Trophoblast cell (in vitro differentiated cells and primary cell): ENCODE results near the gene TSSK6.

Source experiments
- DNase-seq, 2 donors: peaks; one replicate each; pipeline ENCODE4 v3.0.0-alpha.2; 2016
- H2AFZ ChIP-seq: 2 replicates; pipeline ENCODE4 v1.6.1; 2013; ENCODE audit warnings: low read length, moderate library complexity, mild to moderate bottlenecking; ENCODE audit not compliant: insufficient read depth, poor library complexity
- H2AK5ac ChIP-seq: 2 replicates; pipeline ENCODE4 v1.6.1; 2013; ENCODE audit warnings: mild to moderate bottlenecking, low read length
- H2BK120ac ChIP-seq: 2 replicates; pipeline ENCODE4 v1.6.1; 2013; ENCODE audit warnings: low read length, mild to moderate bottlenecking, moderate library complexity; ENCODE audit not compliant: insufficient read depth, poor library complexity
- H2BK12ac ChIP-seq: 2 replicates; pipeline ENCODE4 v1.6.1; 2013; ENCODE audit warnings: mild to moderate bottlenecking, low read length, moderate library complexity
- H2BK5ac ChIP-seq: 2 replicates; pipeline ENCODE4 v1.6.1; 2013; ENCODE audit warnings: low read length, low read depth, moderate library complexity, mild to moderate bottlenecking; ENCODE audit not compliant: poor library complexity
- H3K14ac ChIP-seq: 2 replicates; pipeline ENCODE4 v1.6.1; 2013; ENCODE audit warnings: mild to moderate bottlenecking, low read length
- H3K18ac ChIP-seq: 2 replicates; pipeline ENCODE4 v1.6.1; 2013; ENCODE audit warnings: mild to moderate bottlenecking, low read length
- H3K23ac ChIP-seq: 2 replicates; pipeline ENCODE4 v1.6.1; 2013; ENCODE audit warnings: low read length
- H3K27ac ChIP-seq: 2 replicates; pipeline ENCODE4 v1.5.1; 2013; ENCODE audit warnings: low read depth, mild to moderate bottlenecking, inconsistent platforms, low read length, moderate library complexity
- H3K27me3 ChIP-seq: 2 replicates; pipeline ENCODE4 v1.6.1; 2013; ENCODE audit warnings: inconsistent platforms, mild to moderate bottlenecking, low read length, moderate library complexity; ENCODE audit not compliant: insufficient read depth
- H3K36me3 ChIP-seq, 2 experiments: 1 replicate in 1 of 2; 2 replicates in 1 of 2; pipeline ENCODE4 v1.6.1; 2013; ENCODE audit warnings: low read length in 2 of 2, mild to moderate bottlenecking in 2 of 2, moderate library complexity in 1 of 2; ENCODE audit not compliant: insufficient read depth in 2 of 2, control insufficient read depth in 1 of 2
- H3K4ac ChIP-seq: 2 replicates; pipeline ENCODE4 v1.6.1; 2013; ENCODE audit warnings: low read depth, mild to moderate bottlenecking, low read length, moderate library complexity
- H3K4me1 ChIP-seq, 2 experiments: 1 replicate in 1 of 2; 2 replicates in 1 of 2; pipeline ENCODE4 v1.6.1; 2013; ENCODE audit warnings: low read length in 2 of 2, mild to moderate bottlenecking in 2 of 2, moderate library complexity in 1 of 2; ENCODE audit not compliant: insufficient read depth in 2 of 2, control insufficient read depth in 1 of 2
- H3K4me2 ChIP-seq: 2 replicates; pipeline ENCODE4 v1.6.1; 2013; ENCODE audit warnings: inconsistent platforms, mild to moderate bottlenecking, low read length, moderate library complexity
- H3K4me3 ChIP-seq: 2 replicates; pipeline ENCODE4 v1.5.1; 2013; ENCODE audit warnings: mild to moderate bottlenecking, low read depth, low read length, inconsistent platforms
- H3K79me1 ChIP-seq: one replicate; pipeline ENCODE4 v1.6.1; 2013; ENCODE audit warnings: low read length
- H3K79me2 ChIP-seq: 2 replicates; pipeline ENCODE4 v1.6.1; 2013; ENCODE audit warnings: low read length, mild to moderate bottlenecking; ENCODE audit not compliant: control insufficient read depth, insufficient read depth, poor library complexity
- H3K9ac ChIP-seq: 2 replicates; pipeline ENCODE4 v1.6.1; 2013; ENCODE audit warnings: mild to moderate bottlenecking, low read length
- H3K9me3 ChIP-seq: 2 replicates; pipeline ENCODE4 v1.6.1; 2013; ENCODE audit warnings: low read depth, mild to moderate bottlenecking, control low read depth, inconsistent platforms, low read length; ENCODE audit not compliant: insufficient read depth
- H4K12ac ChIP-seq: 2 replicates; pipeline ENCODE4 v1.6.1; 2013; ENCODE audit warnings: low read depth, mild to moderate bottlenecking, low read length, moderate library complexity
- H4K8ac ChIP-seq: 2 replicates; pipeline ENCODE4 v1.6.1; 2013; ENCODE audit warnings: low read depth, mild to moderate bottlenecking, low read length, moderate library complexity
- H4K91ac ChIP-seq: one replicate; pipeline ENCODE4 v1.6.1; 2013; ENCODE audit warnings: low read depth, mild to moderate bottlenecking, low read length, moderate library complexity
- WGBS: extraction: QIAGEN DNeasy Blood & Tissue Kit; methylation state at CpG from one replicate; pipeline ENCODE4 v1.1.7; 2013; ENCODE audit warnings: missing lambda C conversion rate; ENCODE audit not compliant: insufficient read length, insufficient coverage; ENCODE audit errors: extremely low coverage; 5-methylcytosine and 5-hydroxymethylcytosine counted together

TSSK6 gene

DNA sequence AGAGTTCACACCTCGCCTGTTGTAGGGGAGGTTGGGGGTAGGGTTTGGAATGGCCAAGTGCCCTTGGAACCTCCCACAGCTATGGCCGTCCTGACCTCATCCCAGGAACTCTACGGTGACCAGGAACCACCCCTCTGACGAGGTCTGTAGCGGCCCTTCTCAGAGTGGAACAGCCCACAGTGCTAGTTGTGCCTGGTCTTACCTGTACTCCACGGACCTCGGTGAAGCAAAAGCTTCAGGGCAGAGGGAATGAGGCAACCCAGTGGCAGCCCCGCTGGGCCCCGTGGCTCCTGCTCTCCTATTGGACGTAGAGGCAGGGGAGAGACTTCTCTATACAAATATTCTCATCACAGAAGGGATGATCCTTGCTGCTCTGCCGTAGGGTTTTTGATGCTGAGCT, 7.1 kb downstream of the TSSK6 start:
- no peak overlapping the region for H4K8ac ChIP-seq
- no peak overlapping the region for H3K23ac ChIP-seq
- H3K9me3 ChIP-seq = no peaks in the 10 kb centered on the region
- no peaks in the 10 kb centered on the region for H3K27me3 ChIP-seq
- no peak overlapping the region for H3K4me3 ChIP-seq
- H2AFZ ChIP-seq = no peak overlapping the region
- H2AK5ac ChIP-seq = no peak overlapping the region
- no peak overlapping the region for H3K4me2 ChIP-seq
- H3K79me2 ChIP-seq = no peaks in the 10 kb centered on the region
- no peak overlapping the region for H3K18ac ChIP-seq
- no peak overlapping the region for H2BK5ac ChIP-seq
- no peaks in the 10 kb centered on the region for H3K4me1 ChIP-seq
- H4K12ac ChIP-seq = no peak overlapping the region
- H3K14ac ChIP-seq = no peak overlapping the region
- no peak overlapping the region for H3K4ac ChIP-seq
- H3K79me1 ChIP-seq = no peaks in the 10 kb centered on the region
- DNase-seq = no peak
- H3K27ac ChIP-seq = no peak overlapping the region
- peaks cover 44 to 46% of the 10 kb centered on the region in 2 experiments for H3K36me3 ChIP-seq
- no peak overlapping the region for H2BK12ac ChIP-seq
- no CpG with 5 or more reads among the region's 11 CpGs for WGBS
- no peak overlapping the region for H4K91ac ChIP-seq
- H2BK120ac ChIP-seq = no peak overlapping the region
- H3K9ac ChIP-seq = no peak overlapping the region

DNA sequence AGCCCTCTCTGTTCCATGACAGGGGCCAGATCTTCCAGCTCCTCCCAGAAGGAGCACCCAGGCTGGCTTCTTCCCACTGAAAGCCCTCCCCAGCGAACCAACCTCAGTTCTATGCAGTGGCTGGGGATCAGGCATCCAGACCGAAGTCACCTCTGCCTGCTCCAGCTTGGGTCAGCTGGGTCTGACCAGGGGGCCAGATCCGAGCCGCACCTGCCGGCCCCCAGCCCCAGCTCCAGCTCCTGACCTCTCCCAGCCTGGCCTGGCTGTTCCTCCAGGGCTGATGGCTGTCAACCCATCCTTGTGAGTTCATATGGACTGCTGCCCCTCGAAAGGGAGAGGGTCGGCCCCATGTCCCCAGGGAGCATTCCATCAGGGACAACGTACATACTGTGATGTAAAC, 8.0 kb downstream of the TSSK6 start:
- H2BK12ac ChIP-seq = no peak overlapping the region
- H4K8ac ChIP-seq = no peak overlapping the region
- no peak overlapping the region for H3K23ac ChIP-seq
- H2AFZ ChIP-seq = no peak overlapping the region
- H2BK120ac ChIP-seq = no peak overlapping the region
- no peaks in the 10 kb centered on the region for H3K27me3 ChIP-seq
- H3K4me2 ChIP-seq = no peak overlapping the region
- no peak overlapping the region for H3K4me3 ChIP-seq
- no peak overlapping the region for H3K9ac ChIP-seq
- H2AK5ac ChIP-seq = no peak overlapping the region
- DNase-seq = no peak
- H3K4me1 ChIP-seq = no peaks in the 10 kb centered on the region
- no peak overlapping the region for H3K4ac ChIP-seq
- WGBS = no CpG with 5 or more reads among the region's 8 CpGs
- H3K18ac ChIP-seq = no peak overlapping the region
- H3K79me2 ChIP-seq = no peaks in the 10 kb centered on the region
- no peak overlapping the region for H4K91ac ChIP-seq
- no peak overlapping the region for H4K12ac ChIP-seq
- no peaks in the 10 kb centered on the region for H3K79me1 ChIP-seq
- H3K27ac ChIP-seq = no peak overlapping the region
- no peaks in the 10 kb centered on the region for H3K9me3 ChIP-seq
- H3K14ac ChIP-seq = no peak overlapping the region
- no peak overlapping the region for H2BK5ac ChIP-seq
- H3K36me3 ChIP-seq = peaks cover 53 to 55% of the 10 kb centered on the region in 2 experiments

DNA sequence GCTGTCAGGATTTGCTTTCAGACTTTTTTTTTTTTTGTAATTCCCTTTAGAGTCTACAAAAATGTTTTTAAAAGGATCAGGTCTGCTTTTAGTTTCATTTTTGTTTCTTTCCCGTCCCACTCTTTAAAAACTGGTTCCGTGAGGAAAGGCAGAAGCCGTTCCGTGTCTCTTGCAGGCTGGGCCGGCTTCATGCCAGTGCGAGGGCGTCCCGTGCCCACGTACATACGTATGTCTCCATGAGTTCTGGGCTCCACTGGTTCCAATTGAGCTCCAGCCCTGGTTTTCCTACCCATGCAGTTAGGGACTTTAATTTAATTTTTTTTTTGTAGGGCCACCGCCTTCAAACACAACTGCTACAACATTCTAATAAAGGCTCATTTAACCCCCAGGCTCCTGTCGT, 8.8 kb downstream of the TSSK6 start:
- Histone ChIP-seq H2AFZ (no peak overlapping the region), H4K91ac (no peak overlapping the region), H4K8ac (no peak overlapping the region), H3K4me1 (no peaks in the 10 kb centered on the region), H2BK120ac (no peak overlapping the region), H3K9ac (no peak overlapping the region), H2AK5ac (no peak overlapping the region), H3K36me3 (peaks cover 60 to 62% of the 10 kb centered on the region in 2 experiments), H3K4ac (no peak overlapping the region), H3K23ac (no peak overlapping the region), H3K79me2 (no peaks in the 10 kb centered on the region), H2BK12ac (no peak overlapping the region), H3K9me3 (no peaks in the 10 kb centered on the region), H3K4me2 (no peak overlapping the region), H4K12ac (no peak overlapping the region), H3K18ac (no peak overlapping the region), H3K27me3 (no peaks in the 10 kb centered on the region), H2BK5ac (no peak overlapping the region), H3K4me3 (no peak overlapping the region), H3K27ac (no peak overlapping the region), H3K14ac (no peak overlapping the region), H3K79me1 (no peaks in the 10 kb centered on the region)
- WGBS = no CpG with 5 or more reads among the region's 12 CpGs
- no peak for DNase-seq

DNA sequence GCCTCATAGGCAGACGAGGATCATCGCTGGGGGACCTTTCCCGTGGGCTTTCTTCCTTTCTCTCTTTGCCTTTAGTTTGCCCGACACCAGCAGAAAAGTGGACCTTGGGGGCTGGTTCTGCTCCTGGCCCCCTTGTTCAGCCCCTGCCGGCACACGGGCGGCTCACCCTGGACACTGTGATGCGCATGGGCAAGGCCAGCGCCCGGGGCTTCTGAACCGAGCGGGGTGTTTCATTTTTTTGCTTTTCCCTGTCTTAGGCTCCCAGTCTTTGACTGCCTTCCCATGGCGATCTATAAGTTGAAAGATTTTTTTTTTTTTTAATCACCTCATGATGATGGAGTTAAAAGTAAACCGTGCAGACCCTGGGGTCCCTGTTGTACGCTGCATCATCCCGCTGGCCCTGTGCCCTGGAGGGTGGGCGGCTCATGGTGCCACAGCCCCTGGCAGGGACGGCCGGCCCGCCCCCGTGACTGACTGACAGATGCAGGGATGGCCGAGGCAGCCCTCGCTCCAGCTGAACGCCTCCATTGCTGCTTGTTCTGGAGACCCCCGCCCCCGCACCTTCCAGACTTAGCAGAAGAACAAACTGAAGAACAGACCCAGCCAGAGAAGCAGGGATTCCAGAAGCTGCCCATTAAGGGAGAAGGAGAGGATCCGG, 9.6 kb downstream of the TSSK6 start:
- H3K4me2 ChIP-seq = no peak overlapping the region
- no peak overlapping the region for H4K12ac ChIP-seq
- H3K9me3 ChIP-seq = no peaks in the 10 kb centered on the region
- peaks cover 67 to 70% of the 10 kb centered on the region in 2 experiments for H3K36me3 ChIP-seq
- no peak overlapping the region for H2AFZ ChIP-seq
- no peak overlapping the region for H4K91ac ChIP-seq
- no peak overlapping the region for H2BK12ac ChIP-seq
- no peaks in the 10 kb centered on the region for H3K79me1 ChIP-seq
- H3K4ac ChIP-seq = no peak overlapping the region
- H3K18ac ChIP-seq = no peak overlapping the region
- no peak overlapping the region for H2BK120ac ChIP-seq
- no peak overlapping the region for H3K27ac ChIP-seq
- no peak overlapping the region for H3K4me3 ChIP-seq
- H4K8ac ChIP-seq = no peak overlapping the region
- no peak overlapping the region for H3K9ac ChIP-seq
- DNase-seq = no peak
- H2BK5ac ChIP-seq = no peak overlapping the region
- no CpG with 5 or more reads among the region's 27 CpGs for WGBS
- H3K27me3 ChIP-seq = no peaks in the 10 kb centered on the region
- no peak overlapping the region for H2AK5ac ChIP-seq
- H3K79me2 ChIP-seq = no peaks in the 10 kb centered on the region
- no peaks in the 10 kb centered on the region for H3K4me1 ChIP-seq
- no peak overlapping the region for H3K23ac ChIP-seq
- H3K14ac ChIP-seq = no peak overlapping the region
